Kidney epithelial cell (primary cell): ENCODE results near the gene SCYGR8. TPM values are rescaled to one million over a fixed set of nuclear protein-coding genes. Genes with fewer than 3 reads are reported as not detected.
"Not testable (repeated sequence)": the region's sequence is repeated elsewhere in the genome, so short reads cannot be mapped to it uniquely, and the experiment has no call there.

Experiments
- DNase-seq: peaks from one replicate; pipeline ENCODE4 v3.0.0-alpha.2; 2010; ENCODE audit warnings: low read depth
- H3K27me3 ChIP-seq: 2 replicates; pipeline ENCODE4 v1.6.0; 2011; ENCODE audit warnings: low read length; ENCODE audit not compliant: control insufficient read depth, insufficient read depth
- H3K36me3 ChIP-seq: 2 replicates; pipeline ENCODE4 v1.5.1; 2011; ENCODE audit warnings: low read length; ENCODE audit not compliant: control insufficient read depth, insufficient read depth
- H3K4me3 ChIP-seq: 2 replicates; pipeline ENCODE4 v1.5.1; 2011; ENCODE audit warnings: low read depth, mild to moderate bottlenecking, control low read depth, low read length
- CTCF ChIP-seq: IDR thresholded peaks from 2 replicates; pipeline ENCODE4 v1.5.1; 2011; ENCODE audit warnings: mild to moderate bottlenecking, moderate library complexity, low read length, control low read depth, inconsistent platforms; ENCODE audit not compliant: insufficient read depth, poor library complexity, severe bottlenecking
- total RNA-seq: library from RNA; depleted of rRNA; stranded (reverse); fragments of >200 nt; gene quantifications from 2 replicates; pipeline ENCODE4 v1.2.3, GENCODE V29; 2015

SCYGR8 gene
- total RNA-seq, 1 donor from 2014 or later: not detected

GRCh38 chr2:227740705-227741104 is 5.0 kb upstream of the SCYGR8 start:
- DNase-seq, H3K27me3 ChIP-seq, H3K4me3 ChIP-seq, H3K36me3 ChIP-seq: not testable (repeated sequence)
- TF ChIP-seq CTCF: peak; percentile 31

- peak; percentile 51 for TF ChIP-seq CTCF
- no peaks in the 10 kb centered on the region for H3K36me3 ChIP-seq
- no peak for DNase-seq
- no peaks in the 10 kb centered on the region for H3K27me3 ChIP-seq
- no peak overlapping the region for H3K4me3 ChIP-seq
These were observed 2.4 kb downstream of the SCYGR8 start for GRCh38 chr2:227748079-227748478.

GRCh38 chr2:227756261-227756660 is 10.6 kb downstream of the SCYGR8 start:
- DNase-seq, H3K4me3 ChIP-seq, H3K36me3 ChIP-seq, H3K27me3 ChIP-seq: not testable (repeated sequence)

- peak; percentile 86 for DNase-seq
- Histone ChIP-seq H3K4me3 (no peak overlapping the region), H3K36me3 (no peaks in the 10 kb centered on the region), H3K27me3 (no peaks in the 10 kb centered on the region)
- TF ChIP-seq CTCF: no peak
These were observed 13.9 kb downstream of the SCYGR8 start for GRCh38 chr2:227759411-227760118.

- no peak for TF ChIP-seq CTCF
- DNase-seq: peak; percentile 94
These were observed 16.2 kb downstream of the SCYGR8 start for GRCh38 chr2:227761740-227762476.

GRCh38 chr2:227765788-227766372 is 20.2 kb downstream of the SCYGR8 start:
- Histone ChIP-seq H3K4me3 (no peak overlapping the region), H3K36me3 (no peaks in the 10 kb centered on the region), H3K27me3 (no peaks in the 10 kb centered on the region)
- no peak for DNase-seq
- no peak for TF ChIP-seq CTCF

More at GRCh38 chr2:227761740-227762476, 16.2 kb downstream of the SCYGR8 start:
- Histone ChIP-seq H3K36me3 (no peaks in the 10 kb centered on the region), H3K27me3 (no peaks in the 10 kb centered on the region), H3K4me3 (no peak overlapping the region)
